HepG2 (cell line): ENCODE measurements around the gene KXD1. TPM values are rescaled to one million over a fixed set of nuclear protein-coding genes. Genes with fewer than 3 reads are reported as not detected.

Experiments
- ATAC-seq: fragments of 200-7000 bp; cut with Tn5 transposase; 3 replicates; pipeline ENCODE4 v1.9.1; 2020; ENCODE audit warnings: mild to moderate bottlenecking, moderate library complexity
- BruUV-seq: library from RNA; stranded (reverse); fragments of 400-500 nt; replicated peaks from 2 replicates; lab custom pipeline; 2021; lab: Mats Ljungman, UMichigan
- CTCF ChIA-PET: fragments of 300-600 bp; formaldehyde crosslinking; extraction: SDS; loops from one replicate; lab custom pipeline; 2021; ENCODE audit warnings: low total read pairs, inconsistent platforms, low intra/inter-chr PET ratio; lab: Yijun Ruan, JAX
- POLR2A ChIA-PET: fragments of 350-600 bp; sonication (Branson Sonifier 250); formaldehyde crosslinking; loops from one replicate; lab custom pipeline; 2020; ENCODE audit warnings: antibody characterized with exemption, inconsistent platforms; lab: Yijun Ruan, JAX
- DNase-seq: peaks from one replicate; pipeline ENCODE4 v3.0.0-alpha.2; 2015; ENCODE audit warnings: low spot score
- FAIRE-seq: peaks from 3 replicates; lab custom pipeline; 2011; peaks lifted over from hg19 to GRCh38; lab: Jason Lieb, UNC
- H2AFZ ChIP-seq: one replicate; pipeline ENCODE4 v1.6.1; 2011; ENCODE audit warnings: low read length, inconsistent platforms
- H3K27ac ChIP-seq: fragments of 300-600 bp; 3 replicates; pipeline ENCODE4 v1.8.0; 2011; ENCODE audit warnings: mixed run types, mild to moderate bottlenecking, mixed read lengths, low read length, inconsistent platforms; ENCODE audit not compliant: insufficient read depth; ENCODE audit errors: extremely low read length
- H3K27me3 ChIP-seq, 2 experiments: fragments of 200-600 bp in 1 of 2; 2 replicates in 1 of 2; 3 replicates in 1 of 2; pipeline versions ENCODE4 v1.6.0 to v1.8.0; 2011; ENCODE audit warnings: low read length in 2 of 2, mild to moderate bottlenecking in 2 of 2, moderate library complexity in 2 of 2, inconsistent platforms in 1 of 2; ENCODE audit not compliant: insufficient read depth in 2 of 2, control insufficient read depth in 1 of 2
- H3K36me3 ChIP-seq, 2 experiments: fragments of 200-600 bp in 1 of 2; replicated peaks in 1 of 2; 2 replicates in 1 of 2; 3 replicates in 1 of 2; pipeline versions ENCODE4 v1.5.1 to v1.8.0; 2011; ENCODE audit warnings: low read length in 2 of 2, inconsistent platforms in 1 of 2; ENCODE audit not compliant: insufficient read depth in 2 of 2, control insufficient read depth in 1 of 2
- H3K4me1 ChIP-seq: 2 replicates; pipeline ENCODE4 v1.5.1; 2012; ENCODE audit warnings: low read length, inconsistent platforms; ENCODE audit not compliant: insufficient read depth
- H3K4me2 ChIP-seq: 2 replicates; pipeline ENCODE4 v1.6.0; 2011; ENCODE audit warnings: low read depth, low read length, inconsistent platforms
- H3K4me3 ChIP-seq, 3 experiments: fragments of 200-600 bp in 1 of 3; sonication (generic), shearing (Covaris generic) in 1 of 3; replicated peaks in 1 of 3; 2 replicates each; pipeline ENCODE4 v1.5.1; 2011 to 2016; ENCODE audit warnings: low read length in 3 of 3, inconsistent platforms in 2 of 3, low read depth in 2 of 3, mild to moderate bottlenecking in 2 of 3, control low read depth in 1 of 3, mixed read lengths in 1 of 3; ENCODE audit not compliant: insufficient read depth in 1 of 3
- H3K79me2 ChIP-seq: one replicate; pipeline ENCODE4 v1.6.1; 2011; ENCODE audit warnings: low read length, inconsistent platforms; ENCODE audit not compliant: insufficient read depth
- H3K9ac ChIP-seq: 2 replicates; pipeline ENCODE4 v1.6.0; 2011; ENCODE audit warnings: mild to moderate bottlenecking, low read depth, low read length, inconsistent platforms; ENCODE audit not compliant: insufficient read depth
- H3K9me3 ChIP-seq: 2 replicates; pipeline ENCODE4 v1.5.1; 2012; ENCODE audit warnings: mild to moderate bottlenecking, low read length
- H4K20me1 ChIP-seq: 2 replicates; pipeline ENCODE4 v1.6.0; 2011; ENCODE audit warnings: inconsistent platforms, mild to moderate bottlenecking, low read length, moderate library complexity; ENCODE audit not compliant: insufficient read depth
- ZNF326 ChIP-seq: sonication (generic); formaldehyde crosslinking; IDR thresholded peaks from 2 replicates; pipeline ENCODE4 v1.4.0; 2020; ENCODE audit warnings: missing genetic modification reagents, borderline replicate concordance
- WGBS: methylation state at CpG from one replicate; pipeline ENCODE4 v1.1.6; 2017; ENCODE audit warnings: low lambda C conversion rate; 5-methylcytosine and 5-hydroxymethylcytosine counted together
- in situ Hi-C: cut with HindIII; loops from 2 replicates; pipeline ENCODE4 v1.10.0; 2017; ENCODE audit warnings: low pct_unique_long_range_greater_than_20kb; ENCODE audit not compliant: extremely low pct_ligation_motif_present
- intact Hi-C: fragments of 100-400 bp; cut with micrococcal nuclease; formaldehyde crosslinking; loops from one replicate; pipeline ENCODE4 v1.10.0; 2022; ENCODE audit not compliant: unreplicated experiment
- polyA plus RNA-seq, 8 experiments: library from polyadenylated mRNA; depleted of rRNA in 3 of 8; stranded (reverse) in 7 of 8; unstranded in 1 of 8; fragments of >200 nt; fragmentation: Illumina TruSeq in 4 of 8; extraction: Trizol in 4 of 8; gene quantifications; 2 replicates each; pipeline versions ENCODE4 v1.2.1 to v1.2.3, GENCODE V29; 2011 to 2016; ENCODE audit warnings: low read depth in 4 of 8, missing spikeins in 1 of 8, mixed read lengths in 1 of 8; ENCODE audit not compliant: insufficient read depth in 1 of 8
- total RNA-seq, 5 experiments: library from RNA; depleted of rRNA; stranded (reverse); fragments of >200 nt; fragmentation: Illumina TruSeq; extraction: Trizol; gene quantifications; 2 replicates each; pipeline ENCODE4 v1.2.3, GENCODE V29; 2016; ENCODE audit warnings: low read depth in 1 of 5
- TF ChIP-seq, protein P1 (sequence below): sonication (generic); formaldehyde crosslinking; IDR thresholded peaks from 2 replicates; pipeline ENCODE4 v1.8.1; 2023; ENCODE audit warnings: mild to moderate bottlenecking, missing genetic modification reagents
- TF ChIP-seq, protein P2 (sequence below), 2 experiments: sonication (generic) in 1 of 2; formaldehyde crosslinking in 1 of 2; IDR thresholded peaks; 2 replicates each; pipeline versions ENCODE4 v1.5.1 to v1.6.1; 2011 to 2020; ENCODE audit warnings: borderline replicate concordance in 1 of 2, low read depth in 1 of 2, low read length in 1 of 2, mild to moderate bottlenecking in 1 of 2, missing genetic modification reagents in 1 of 2, moderate library complexity in 1 of 2
- TF ChIP-seq, protein P3 (sequence below): sonication (generic); formaldehyde crosslinking; IDR thresholded peaks from 2 replicates; pipeline ENCODE4 v1.5.0; 2020; ENCODE audit warnings: mild to moderate bottlenecking, missing genetic modification reagents
- TF ChIP-seq, protein P4 (sequence below): sonication (generic); formaldehyde crosslinking; IDR thresholded peaks from 2 replicates; pipeline ENCODE4 v1.4.0; 2020; ENCODE audit warnings: missing genetic modification reagents, mild to moderate bottlenecking, borderline replicate concordance

KXD1 gene
- total and polyA plus RNA-seq, 2 of the 13 experiments (the other 11 are each of a cell fraction or from before 2014, with no cell fraction given): 44.6 to 143 TPM

DNA sequence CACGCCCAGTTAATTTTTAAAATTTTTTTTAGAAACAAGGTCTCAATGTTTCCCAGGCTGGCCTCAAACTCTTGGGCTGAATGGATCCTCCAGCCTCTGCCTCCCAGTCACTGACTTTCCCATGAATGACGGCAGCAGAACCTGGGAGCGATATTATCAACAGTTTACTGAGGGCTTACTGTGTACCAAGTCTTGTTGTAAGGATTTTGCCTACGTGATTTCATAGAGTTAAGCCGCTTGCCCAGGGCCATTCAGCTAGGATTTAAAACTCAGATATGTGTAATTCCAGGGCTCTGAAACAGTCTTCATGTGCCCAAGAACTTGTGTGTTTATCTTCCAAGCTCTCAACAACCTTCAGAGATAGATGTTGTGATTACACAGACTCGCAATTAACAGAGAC is 6.0 kb upstream of the KXD1 start:
- Histone ChIP-seq H3K27me3 (no peaks in the 10 kb centered on the region), H3K9me3 (no peaks in the 10 kb centered on the region), H3K79me2 (no peaks in the 10 kb centered on the region), H3K4me2 (peak overlapping the region; percentile 38), H3K4me1 (peaks cover 45% of the 10 kb centered on the region), H3K4me3 (no peak overlapping the region), H3K36me3 (no peaks in the 10 kb centered on the region), H3K27ac (no peak overlapping the region), H3K9ac (0 out of 2 replicates have a peak overlapping the region, but pooled peaks have one; percentile 8), H2AFZ (peak overlapping the region; percentile 70), H4K20me1 (no peaks in the 10 kb centered on the region)
- CTCF ChIA-PET: no interaction called here
- intact Hi-C loops: no loop called here
- POLR2A ChIA-PET: interaction anchor here (0.7 to 1.6 kb wide), 3 partner anchors 20 to 618 kb away, joined by 3 to 8 read pairs (median 4); partner anchors contain the start of genes MEF2B and UBA52
- no peak for TF ChIP-seq ZNF326 (CRISPR knock-in tag)
- TF ChIP-seq, protein P1, sequence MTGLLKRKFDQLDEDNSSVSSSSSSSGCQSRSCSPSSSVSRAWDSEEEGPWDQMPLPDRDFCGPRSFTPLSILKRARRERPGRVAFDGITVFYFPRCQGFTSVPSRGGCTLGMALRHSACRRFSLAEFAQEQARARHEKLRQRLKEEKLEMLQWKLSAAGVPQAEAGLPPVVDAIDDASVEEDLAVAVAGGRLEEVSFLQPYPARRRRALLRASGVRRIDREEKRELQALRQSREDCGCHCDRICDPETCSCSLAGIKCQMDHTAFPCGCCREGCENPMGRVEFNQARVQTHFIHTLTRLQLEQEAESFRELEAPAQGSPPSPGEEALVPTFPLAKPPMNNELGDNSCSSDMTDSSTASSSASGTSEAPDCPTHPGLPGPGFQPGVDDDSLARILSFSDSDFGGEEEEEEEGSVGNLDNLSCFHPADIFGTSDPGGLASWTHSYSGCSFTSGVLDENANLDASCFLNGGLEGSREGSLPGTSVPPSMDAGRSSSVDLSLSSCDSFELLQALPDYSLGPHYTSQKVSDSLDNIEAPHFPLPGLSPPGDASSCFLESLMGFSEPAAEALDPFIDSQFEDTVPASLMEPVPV (CRISPR knock-in tag): no peak
- TF ChIP-seq, protein P2, sequence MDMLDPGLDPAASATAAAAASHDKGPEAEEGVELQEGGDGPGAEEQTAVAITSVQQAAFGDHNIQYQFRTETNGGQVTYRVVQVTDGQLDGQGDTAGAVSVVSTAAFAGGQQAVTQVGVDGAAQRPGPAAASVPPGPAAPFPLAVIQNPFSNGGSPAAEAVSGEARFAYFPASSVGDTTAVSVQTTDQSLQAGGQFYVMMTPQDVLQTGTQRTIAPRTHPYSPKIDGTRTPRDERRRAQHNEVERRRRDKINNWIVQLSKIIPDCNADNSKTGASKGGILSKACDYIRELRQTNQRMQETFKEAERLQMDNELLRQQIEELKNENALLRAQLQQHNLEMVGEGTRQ (IDR thresholded peaks at IDR 0.05; ENCODE audit: low read depth, low read length): no peak
- TF ChIP-seq, protein P2 (CRISPR knock-in tag; IDR thresholded peaks at IDR 0.05; ENCODE audit: borderline replicate concordance): no peak
- TF ChIP-seq, protein P3, sequence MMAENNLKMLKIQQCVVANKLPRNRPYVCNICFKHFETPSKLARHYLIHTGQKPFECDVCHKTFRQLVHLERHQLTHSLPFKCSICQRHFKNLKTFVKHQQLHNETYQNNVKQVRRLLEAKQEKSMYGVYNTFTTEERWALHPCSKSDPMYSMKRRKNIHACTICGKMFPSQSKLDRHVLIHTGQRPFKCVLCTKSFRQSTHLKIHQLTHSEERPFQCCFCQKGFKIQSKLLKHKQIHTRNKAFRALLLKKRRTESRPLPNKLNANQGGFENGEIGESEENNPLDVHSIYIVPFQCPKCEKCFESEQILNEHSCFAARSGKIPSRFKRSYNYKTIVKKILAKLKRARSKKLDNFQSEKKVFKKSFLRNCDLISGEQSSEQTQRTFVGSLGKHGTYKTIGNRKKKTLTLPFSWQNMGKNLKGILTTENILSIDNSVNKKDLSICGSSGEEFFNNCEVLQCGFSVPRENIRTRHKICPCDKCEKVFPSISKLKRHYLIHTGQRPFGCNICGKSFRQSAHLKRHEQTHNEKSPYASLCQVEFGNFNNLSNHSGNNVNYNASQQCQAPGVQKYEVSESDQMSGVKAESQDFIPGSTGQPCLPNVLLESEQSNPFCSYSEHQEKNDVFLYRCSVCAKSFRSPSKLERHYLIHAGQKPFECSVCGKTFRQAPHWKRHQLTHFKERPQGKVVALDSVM: peak; percentile 89
- TF ChIP-seq, protein P4, sequence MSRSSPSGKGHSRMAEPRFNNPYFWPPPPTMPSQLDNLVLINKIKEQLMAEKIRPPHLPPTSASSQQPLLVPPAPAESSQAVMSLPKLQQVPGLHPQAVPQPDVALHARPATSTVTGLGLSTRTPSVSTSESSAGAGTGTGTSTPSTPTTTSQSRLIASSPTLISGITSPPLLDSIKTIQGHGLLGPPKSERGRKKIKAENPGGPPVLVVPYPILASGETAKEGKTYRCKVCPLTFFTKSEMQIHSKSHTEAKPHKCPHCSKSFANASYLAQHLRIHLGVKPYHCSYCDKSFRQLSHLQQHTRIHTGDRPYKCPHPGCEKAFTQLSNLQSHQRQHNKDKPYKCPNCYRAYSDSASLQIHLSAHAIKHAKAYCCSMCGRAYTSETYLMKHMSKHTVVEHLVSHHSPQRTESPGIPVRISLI: peak; percentile 10; the same call in 1 of the 2 replicates
- peak; percentile 58 for ATAC-seq
- FAIRE-seq: no peak
- WGBS: 5% methylated on average over 6 of the region's 6 CpGs
- no peak for DNase-seq
- in situ Hi-C loops: no loop called here
- no TSS peak for BruUV-seq
